ENCODE measurements around the gene SLC46A1. TPM values are rescaled to one million over a fixed set of nuclear protein-coding genes. Genes with fewer than 3 reads are reported as not detected.

SLC46A1 gene
- total and polyA plus RNA-seq, 11 donors = 2.6 to 13.9 (median 4.6) TPM

- Histone ChIP-seq H3K4me1 (no peaks in the 10 kb centered on the region), H3K27ac (no peak overlapping the region), H3K4me3 (no peak overlapping the region), H3K9me3 (no peaks in the 10 kb centered on the region), H3K27me3 (no peaks in the 10 kb centered on the region), H3K36me3 (peaks cover 0 to 92% (median 74%) of the 10 kb centered on the region in 9 donors)
- WGBS, 4 donors = 50 to 91% (median 66%) methylated on average over 2 of the region's 2 CpGs
- DNase-seq (no peak), ATAC-seq (no peak)
- intact Hi-C loops (cut with DNase I) = no loop called here
- TF ChIP-seq CTCF (IDR thresholded peaks at IDR 0.05) (no peak), POLR2A (IDR thresholded peaks at IDR 0.05) (no peak)
Observed at GRCh38 chr17:28391401-28391800, 14.6 kb downstream of the SLC46A1 start.

GRCh38 chr17:28390984-28391383 is 15.0 kb downstream of the SLC46A1 start:
- DNase-seq (no peak), ATAC-seq (no peak)
- TF ChIP-seq CTCF (IDR thresholded peaks at IDR 0.05) (no peak), POLR2A (IDR thresholded peaks at IDR 0.05) (no peak)
- no peak overlapping the region for H3K27ac ChIP-seq
- H3K4me1 ChIP-seq = no peaks in the 10 kb centered on the region
- peaks cover 0 to 89% (median 69%) of the 10 kb centered on the region in 9 donors for H3K36me3 ChIP-seq
- intact Hi-C loops (cut with DNase I) = no loop called here
- no peaks in the 10 kb centered on the region for H3K27me3 ChIP-seq
- no peak overlapping the region for H3K4me3 ChIP-seq
- H3K9me3 ChIP-seq = no peaks in the 10 kb centered on the region
- 77 to 92% (median 86%) methylated on average over 1 of the region's 1 CpG for WGBS, 4 donors

- ATAC-seq (no peak), DNase-seq (no peak)
- H3K36me3 ChIP-seq = peaks cover 0 to 85% (median 65%) of the 10 kb centered on the region in 9 donors
- intact Hi-C loops (cut with DNase I) = no loop called here
- no peak overlapping the region for H3K4me3 ChIP-seq
- H3K9me3 ChIP-seq = no peaks in the 10 kb centered on the region
- 88 to 93% (median 92%) methylated on average over 2 of the region's 2 CpGs for WGBS, 4 donors
- peaks cover 0 to 2% (median 0%) of the 10 kb centered on the region in 12 donors for H3K4me1 ChIP-seq
- no peaks in the 10 kb centered on the region for H3K27me3 ChIP-seq
- TF ChIP-seq POLR2A (IDR thresholded peaks at IDR 0.05) = no peak
- TF ChIP-seq CTCF (IDR thresholded peaks at IDR 0.05) = no peak
- no peak overlapping the region for H3K27ac ChIP-seq
Observed at GRCh38 chr17:28390563-28390962, 15.4 kb downstream of the SLC46A1 start.

GRCh38 chr17:28390141-28390540 is 15.9 kb downstream of the SLC46A1 start:
- H3K27ac ChIP-seq = no peak overlapping the region
- no peak overlapping the region for H3K4me3 ChIP-seq
- no peak for ATAC-seq
- WGBS, 4 donors = 82 to 92% (median 88%) methylated on average over 1 of the region's 1 CpG
- TF ChIP-seq CTCF (IDR thresholded peaks at IDR 0.05) (no peak), POLR2A (IDR thresholded peaks at IDR 0.05) (no peak)
- peaks cover 0 to 81% (median 61%) of the 10 kb centered on the region in 9 donors for H3K36me3 ChIP-seq
- DNase-seq = no peak
- H3K4me1 ChIP-seq = peaks cover 0 to 6% (median 0%) of the 10 kb centered on the region in 12 donors
- intact Hi-C loops (cut with DNase I) = no loop called here
- H3K27me3 ChIP-seq = no peaks in the 10 kb centered on the region
- no peaks in the 10 kb centered on the region for H3K9me3 ChIP-seq

Data from heart left ventricle (tissue), 16 donors.